Testis (tissue), 3 donors: ENCODE results near the gene ARID3A. TPM values are rescaled to one million over a fixed set of nuclear protein-coding genes. Genes with fewer than 3 reads are reported as not detected.

Source experiments
- DNase-seq: peaks from one replicate; pipeline ENCODE4 v3.0.0-alpha.2; 2019
- H3K27ac ChIP-seq, 2 donors: fragments of 200-600 bp; sonication (generic); one replicate each; pipeline ENCODE4 v1.5.1; 2019
- H3K27me3 ChIP-seq: fragments of 200-600 bp; sonication (generic); one replicate; pipeline ENCODE4 v1.5.1; 2019
- H3K36me3 ChIP-seq: fragments of 200-600 bp; sonication (generic); one replicate; pipeline ENCODE4 v1.5.1; 2017; ENCODE audit warnings: low read depth; ENCODE audit errors: missing control alignments
- H3K4me1 ChIP-seq: fragments of 200-600 bp; sonication (generic); one replicate; pipeline ENCODE4 v1.5.1; 2019
- H3K4me3 ChIP-seq, 2 donors: fragments of 200-600 bp; sonication (generic); one replicate each; pipeline ENCODE4 v1.5.1; 2017 to 2019
- H3K9me3 ChIP-seq: fragments of 200-600 bp; sonication (generic); one replicate; pipeline ENCODE4 v1.5.1; 2017
- POLR2A ChIP-seq: fragments of 450-650 bp; IDR thresholded peaks from one replicate; pipeline ENCODE4 v1.6.1; 2017; ENCODE audit warnings: antibody characterized with exemption, mild to moderate bottlenecking, moderate library complexity
- WGBS, 2 donors: methylation state at CpG; one replicate each; pipeline ENCODE4 v1.1.5; 2018; 5-methylcytosine and 5-hydroxymethylcytosine counted together
- intact Hi-C: fragments of 100-400 bp; cut with DNase I; formaldehyde crosslinking; loops from one replicate; pipeline ENCODE4 v1.15.1; 2023; ENCODE audit warnings: low total_unique reads
- polyA plus RNA-seq: library from polyadenylated mRNA; stranded (reverse); fragments of 350-450 nt; fragmentation: Illumina TruSeq; extraction: RNeasy Lipid Tissue Mini Kit (QIAGEN cat#74804); gene quantifications from one replicate; pipeline ENCODE4 v1.2.3, GENCODE V29; 2014; ENCODE audit warnings: low read depth, low replicate concordance; ENCODE audit not compliant: insufficient read depth
- total RNA-seq, 2 donors: library from RNA; depleted of rRNA; stranded (reverse); fragments of >200 nt; gene quantifications; one replicate each; pipeline ENCODE4 v1.2.3, GENCODE V29; 2016
- TF ChIP-seq, protein P1 (sequence below), 3 experiments: fragments of 450-650 bp in 2 of 3; fragments of 200-600 bp in 1 of 3; sonication (generic) in 1 of 3; IDR thresholded peaks; one replicate each; pipeline ENCODE4 v1.5.1; 2016 to 2019; ENCODE audit warnings: antibody characterized with exemption in 3 of 3, mild to moderate bottlenecking in 2 of 3, moderate library complexity in 1 of 3

The ARID3A gene
- total and polyA plus RNA-seq, 3 donors from 2014 or later, result 15.3 to 38.2 (median 26.5) TPM

DNA sequence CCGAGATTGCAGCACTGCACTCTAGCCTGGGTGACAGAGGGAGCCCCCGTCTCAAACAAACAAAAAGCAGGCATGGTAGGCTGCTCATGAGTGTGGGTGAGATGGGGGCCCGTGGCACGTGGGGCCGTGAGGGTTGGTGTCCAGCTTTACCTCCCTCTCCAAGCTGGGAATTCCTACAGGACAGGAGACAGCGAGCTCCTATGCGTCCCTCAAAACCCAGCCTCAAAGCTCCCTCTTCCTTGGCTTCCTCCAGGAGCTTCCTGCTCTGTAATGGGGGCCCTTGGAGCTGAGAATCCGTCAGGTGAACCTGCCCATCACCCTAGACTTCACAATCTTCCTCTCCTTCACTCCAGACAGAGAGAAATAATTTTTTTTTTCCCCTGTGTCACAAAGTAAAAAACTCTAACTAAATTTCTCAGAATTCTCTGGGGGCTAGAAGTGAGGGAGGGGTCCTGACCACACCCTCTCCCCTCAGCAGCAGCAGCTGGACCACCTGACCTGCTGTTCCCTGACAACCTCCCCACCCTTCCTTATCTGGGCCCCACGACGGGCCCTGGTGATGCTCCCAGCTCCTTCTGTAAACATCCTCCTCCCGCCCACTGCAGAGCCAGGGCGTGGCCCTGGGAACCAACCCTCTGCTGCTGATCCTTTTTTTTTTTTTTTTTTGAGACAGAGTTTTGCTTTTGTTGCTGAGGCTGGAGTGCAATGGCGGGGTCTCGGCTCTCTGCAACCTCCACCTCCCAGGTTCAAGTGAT lies 36.2 kb downstream of the ARID3A start:
- Histone ChIP-seq H3K9me3 (no peaks in the 10 kb centered on the region), H3K27me3 (no peaks in the 10 kb centered on the region), H3K4me3 (no peak overlapping the region), H3K27ac (no peak overlapping the region), H3K36me3 (no peaks in the 10 kb centered on the region), H3K4me1 (no peaks in the 10 kb centered on the region)
- 77 to 78% methylated on average over 12 to 14 of the region's 14 CpGs for WGBS, 2 donors
- TF ChIP-seq POLR2A, result no peak
- TF ChIP-seq, protein P1, sequence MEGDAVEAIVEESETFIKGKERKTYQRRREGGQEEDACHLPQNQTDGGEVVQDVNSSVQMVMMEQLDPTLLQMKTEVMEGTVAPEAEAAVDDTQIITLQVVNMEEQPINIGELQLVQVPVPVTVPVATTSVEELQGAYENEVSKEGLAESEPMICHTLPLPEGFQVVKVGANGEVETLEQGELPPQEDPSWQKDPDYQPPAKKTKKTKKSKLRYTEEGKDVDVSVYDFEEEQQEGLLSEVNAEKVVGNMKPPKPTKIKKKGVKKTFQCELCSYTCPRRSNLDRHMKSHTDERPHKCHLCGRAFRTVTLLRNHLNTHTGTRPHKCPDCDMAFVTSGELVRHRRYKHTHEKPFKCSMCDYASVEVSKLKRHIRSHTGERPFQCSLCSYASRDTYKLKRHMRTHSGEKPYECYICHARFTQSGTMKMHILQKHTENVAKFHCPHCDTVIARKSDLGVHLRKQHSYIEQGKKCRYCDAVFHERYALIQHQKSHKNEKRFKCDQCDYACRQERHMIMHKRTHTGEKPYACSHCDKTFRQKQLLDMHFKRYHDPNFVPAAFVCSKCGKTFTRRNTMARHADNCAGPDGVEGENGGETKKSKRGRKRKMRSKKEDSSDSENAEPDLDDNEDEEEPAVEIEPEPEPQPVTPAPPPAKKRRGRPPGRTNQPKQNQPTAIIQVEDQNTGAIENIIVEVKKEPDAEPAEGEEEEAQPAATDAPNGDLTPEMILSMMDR (IDR thresholded peaks at IDR 0.05), result no peak
- intact Hi-C loops, result no loop called here
- DNase-seq, result no peak

- no peak overlapping the region for H3K27ac ChIP-seq
- H3K36me3 ChIP-seq, result no peaks in the 10 kb centered on the region
- no peak overlapping the region for H3K4me3 ChIP-seq
- no peak for DNase-seq
- intact Hi-C loops, result no loop called here
- TF ChIP-seq, protein P1 (IDR thresholded peaks at IDR 0.05), result no peak
- no peak for TF ChIP-seq POLR2A
- whole genome bisulfite sequencing, 2 donors, result 89 to 93% methylated on average over 14 to 31 of the region's 31 CpGs
- no peaks in the 10 kb centered on the region for H3K27me3 ChIP-seq
- H3K9me3 ChIP-seq, result no peaks in the 10 kb centered on the region
- H3K4me1 ChIP-seq, result no peaks in the 10 kb centered on the region
Measured at GRCh38 chr19:962683-963400, 37.0 kb downstream of the ARID3A start.

GRCh38 chr19:963486-963951 lies 37.7 kb downstream of the ARID3A start:
- no peak for DNase-seq
- no peaks in the 10 kb centered on the region for H3K27me3 ChIP-seq
- H3K9me3 ChIP-seq, result no peaks in the 10 kb centered on the region
- no peak for TF ChIP-seq POLR2A
- TF ChIP-seq, protein P1 (IDR thresholded peaks at IDR 0.05), result no peak
- H3K4me3 ChIP-seq, result no peak overlapping the region
- H3K36me3 ChIP-seq, result no peaks in the 10 kb centered on the region
- no peak overlapping the region for H3K27ac ChIP-seq
- 88 to 92% methylated on average over 7 to 10 of the region's 11 CpGs for WGBS, 2 donors
- intact Hi-C loops, result no loop called here
- no peaks in the 10 kb centered on the region for H3K4me1 ChIP-seq

DNA sequence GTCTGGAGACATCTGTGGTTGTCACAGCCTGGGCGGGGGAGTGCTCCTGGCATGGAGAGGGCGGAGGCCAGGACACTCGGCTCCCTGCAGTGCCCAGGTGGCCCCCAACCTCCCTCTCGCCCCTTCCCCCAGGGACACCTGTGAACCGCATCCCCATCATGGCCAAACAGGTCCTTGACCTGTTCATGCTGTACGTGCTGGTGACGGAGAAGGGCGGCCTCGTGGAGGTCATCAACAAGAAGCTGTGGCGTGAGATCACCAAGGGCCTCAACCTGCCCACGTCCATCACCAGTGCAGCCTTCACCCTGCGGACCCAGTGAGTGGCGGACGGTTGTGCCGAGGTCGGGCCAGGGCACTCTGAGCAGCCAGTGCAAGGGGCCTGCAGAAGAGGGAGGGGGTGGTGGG lies 38.3 kb downstream of the ARID3A start:
- H3K9me3 ChIP-seq, result no peaks in the 10 kb centered on the region
- H3K27me3 ChIP-seq, result no peaks in the 10 kb centered on the region
- no peak overlapping the region for H3K4me3 ChIP-seq
- intact Hi-C loops, result no loop called here
- DNase-seq, result no peak
- TF ChIP-seq POLR2A, result no peak
- TF ChIP-seq, protein P1 (IDR thresholded peaks at IDR 0.05), result no peak
- H3K27ac ChIP-seq, result no peak overlapping the region
- H3K36me3 ChIP-seq, result no peaks in the 10 kb centered on the region
- H3K4me1 ChIP-seq, result no peaks in the 10 kb centered on the region
- WGBS, 2 donors, result 92 to 100% methylated on average over 1 to 16 of the region's 16 CpGs
